Fibroblast of lung (primary cell): Measurements from ENCODE around the gene ABL1. TPM values are rescaled to one million over a fixed set of nuclear protein-coding genes. Genes with fewer than 3 reads are reported as not detected.

Experiments
- DNase-seq, 2 donors: peaks; one replicate each; pipeline versions ENCODE4 v3.0.0 to v3.0.0-alpha.2; 2010; ENCODE audit warnings: low read depth in 2 of 2
- H2AFZ ChIP-seq: 2 replicates; pipeline ENCODE4 v1.5.1; 2012; ENCODE audit warnings: low read length, control low read depth, inconsistent platforms
- H3K27ac ChIP-seq: 2 replicates; pipeline ENCODE4 v1.5.1; 2011; ENCODE audit warnings: low read length, control low read depth; ENCODE audit not compliant: insufficient read depth
- H3K27me3 ChIP-seq: 2 replicates; pipeline ENCODE4 v1.5.1; 2011; ENCODE audit warnings: mild to moderate bottlenecking, low read length; ENCODE audit not compliant: control insufficient read depth, insufficient read depth
- H3K36me3 ChIP-seq: 2 replicates; pipeline ENCODE4 v1.5.1; 2011; ENCODE audit warnings: low read length; ENCODE audit not compliant: control insufficient read depth, insufficient read depth
- H3K4me1 ChIP-seq: 2 replicates; pipeline ENCODE4 v1.5.1; 2011; ENCODE audit warnings: low read length; ENCODE audit not compliant: control insufficient read depth, insufficient read depth; ENCODE audit errors: extremely low read depth
- H3K4me2 ChIP-seq: 2 replicates; pipeline ENCODE4 v1.5.1; 2011; ENCODE audit warnings: low read length, control low read depth; ENCODE audit not compliant: insufficient read depth; ENCODE audit errors: extremely low read depth
- H3K4me3 ChIP-seq, 4 experiments: fragments of 200-600 bp in 1 of 4; sonication (generic) in 1 of 4; replicated peaks in 1 of 4; 2 replicates each; pipeline ENCODE4 v1.5.1; 2011 to 2016; ENCODE audit warnings: low read length in 4 of 4, low read depth in 3 of 4, mild to moderate bottlenecking in 3 of 4, control low read depth in 2 of 4, inconsistent platforms in 1 of 4, mixed read lengths in 1 of 4; ENCODE audit not compliant: insufficient read depth in 1 of 4; ENCODE audit errors: control extremely low read depth in 1 of 4
- H3K79me2 ChIP-seq: 2 replicates; pipeline ENCODE4 v1.5.1; 2012; ENCODE audit warnings: mild to moderate bottlenecking, low read length, inconsistent platforms; ENCODE audit not compliant: control insufficient read depth, insufficient read depth
- H3K9ac ChIP-seq: 2 replicates; pipeline ENCODE4 v1.5.1; 2011; ENCODE audit warnings: mild to moderate bottlenecking, low read length, control low read depth; ENCODE audit not compliant: insufficient read depth
- H3K9me3 ChIP-seq: 2 replicates; pipeline ENCODE4 v1.5.1; 2012; ENCODE audit warnings: low read depth, low read length; ENCODE audit not compliant: control insufficient read depth, insufficient read depth
- H4K20me1 ChIP-seq: 2 replicates; pipeline ENCODE4 v1.5.1; 2011; ENCODE audit warnings: low read length; ENCODE audit not compliant: control insufficient read depth, insufficient read depth; ENCODE audit errors: extremely low read depth
- EZH2 ChIP-seq: IDR thresholded peaks from 2 replicates; pipeline ENCODE4 v1.5.1; 2012; ENCODE audit warnings: low read length, control low read depth, mild to moderate bottlenecking; ENCODE audit errors: missing control alignments
- polyA plus RNA-seq, 2 donors: library from polyadenylated mRNA; depleted of rRNA in 1 of 2; stranded (reverse) in 1 of 2; unstranded in 1 of 2; fragments of >200 nt; gene quantifications; 2 replicates each; pipeline ENCODE4 v1.2.1, GENCODE V29; 2011 to 2012; ENCODE audit warnings: missing spikeins in 1 of 2
- total RNA-seq: library from RNA; depleted of rRNA; stranded (reverse); fragments of >200 nt; gene quantifications from 2 replicates; pipeline ENCODE4 v1.2.1, GENCODE V29; 2014
- TF ChIP-seq, protein P1 (sequence below), 2 donors: IDR thresholded peaks in 1 of 2; conservative IDR thresholded peaks in 1 of 2; 1 replicate in 1 of 2; 2 replicates in 1 of 2; pipeline ENCODE4 v1.5.1; 2011 to 2012; ENCODE audit warnings: low read length in 2 of 2, control low read depth in 1 of 2, inconsistent platforms in 1 of 2, low read depth in 1 of 2, mild to moderate bottlenecking in 1 of 2

The ABL1 gene
- total and polyA plus RNA-seq, 2 donors (not counting 1 experiment from before 2014, with no cell fraction given) = 46.6 to 65.4 TPM

DNA sequence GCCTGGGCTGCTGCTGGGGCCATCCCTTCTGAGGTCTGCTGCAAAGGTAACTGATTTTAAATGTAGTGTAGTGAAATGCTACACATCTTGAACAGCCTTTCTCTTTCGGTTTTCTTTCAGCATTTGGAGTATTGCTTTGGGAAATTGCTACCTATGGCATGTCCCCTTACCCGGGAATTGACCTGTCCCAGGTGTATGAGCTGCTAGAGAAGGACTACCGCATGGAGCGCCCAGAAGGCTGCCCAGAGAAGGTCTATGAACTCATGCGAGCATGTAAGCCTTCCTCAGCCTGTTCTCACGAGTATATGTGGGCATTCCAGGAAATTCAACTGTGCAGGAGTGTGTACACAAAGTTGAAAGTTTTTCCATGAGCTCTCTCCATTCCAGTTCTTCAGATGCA is 43.2 kb downstream of the ABL1 start:
- Histone ChIP-seq H3K4me1 (no peaks in the 10 kb centered on the region), H3K27ac (no peak overlapping the region), H4K20me1 (no peaks in the 10 kb centered on the region), H2AFZ (no peak overlapping the region), H3K27me3 (no peaks in the 10 kb centered on the region), H3K4me2 (no peak overlapping the region), H3K79me2 (no peaks in the 10 kb centered on the region), H3K9ac (no peak overlapping the region), H3K4me3 (no peak overlapping the region), H3K9me3 (no peaks in the 10 kb centered on the region), H3K36me3 (peaks cover 22% of the 10 kb centered on the region)
- TF ChIP-seq, protein P1, sequence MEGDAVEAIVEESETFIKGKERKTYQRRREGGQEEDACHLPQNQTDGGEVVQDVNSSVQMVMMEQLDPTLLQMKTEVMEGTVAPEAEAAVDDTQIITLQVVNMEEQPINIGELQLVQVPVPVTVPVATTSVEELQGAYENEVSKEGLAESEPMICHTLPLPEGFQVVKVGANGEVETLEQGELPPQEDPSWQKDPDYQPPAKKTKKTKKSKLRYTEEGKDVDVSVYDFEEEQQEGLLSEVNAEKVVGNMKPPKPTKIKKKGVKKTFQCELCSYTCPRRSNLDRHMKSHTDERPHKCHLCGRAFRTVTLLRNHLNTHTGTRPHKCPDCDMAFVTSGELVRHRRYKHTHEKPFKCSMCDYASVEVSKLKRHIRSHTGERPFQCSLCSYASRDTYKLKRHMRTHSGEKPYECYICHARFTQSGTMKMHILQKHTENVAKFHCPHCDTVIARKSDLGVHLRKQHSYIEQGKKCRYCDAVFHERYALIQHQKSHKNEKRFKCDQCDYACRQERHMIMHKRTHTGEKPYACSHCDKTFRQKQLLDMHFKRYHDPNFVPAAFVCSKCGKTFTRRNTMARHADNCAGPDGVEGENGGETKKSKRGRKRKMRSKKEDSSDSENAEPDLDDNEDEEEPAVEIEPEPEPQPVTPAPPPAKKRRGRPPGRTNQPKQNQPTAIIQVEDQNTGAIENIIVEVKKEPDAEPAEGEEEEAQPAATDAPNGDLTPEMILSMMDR (conservative IDR thresholded peaks at IDR 0.05 in 1 of 2, IDR thresholded peaks at IDR 0.05 in 1 of 2; ENCODE audit: low read depth in 1 of 2, low read length in 2 of 2) = no peak
- TF ChIP-seq EZH2 = no peak
- DNase-seq = no peak

DNA sequence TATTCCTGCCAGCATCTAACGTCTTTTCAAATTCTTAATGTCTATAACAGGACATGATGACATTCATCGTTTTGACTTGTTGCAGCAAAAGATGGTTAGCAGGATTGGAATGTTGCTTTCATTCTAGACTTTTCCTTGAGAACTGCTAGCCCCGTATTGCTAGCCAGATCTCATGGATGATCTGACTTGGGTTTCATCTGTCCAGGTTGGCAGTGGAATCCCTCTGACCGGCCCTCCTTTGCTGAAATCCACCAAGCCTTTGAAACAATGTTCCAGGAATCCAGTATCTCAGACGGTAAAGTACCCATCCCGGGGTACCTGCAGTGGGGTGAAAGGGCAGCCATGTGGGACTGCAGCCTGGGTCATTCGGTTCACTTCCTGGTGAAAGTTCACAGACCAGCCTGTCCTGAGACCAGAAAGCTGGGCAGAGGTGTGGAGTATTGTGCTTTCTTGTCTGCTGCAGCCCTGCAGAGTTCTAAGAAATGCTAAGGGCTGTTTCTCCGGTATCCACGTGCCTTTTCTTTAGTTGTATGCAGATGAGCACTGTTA is 44.9 kb downstream of the ABL1 start:
- Histone ChIP-seq H4K20me1 (no peaks in the 10 kb centered on the region), H3K4me1 (no peaks in the 10 kb centered on the region), H2AFZ (no peak overlapping the region), H3K4me2 (no peak overlapping the region), H3K36me3 (peaks cover 25% of the 10 kb centered on the region), H3K4me3 (no peak overlapping the region), H3K9me3 (no peaks in the 10 kb centered on the region), H3K27ac (no peak overlapping the region), H3K79me2 (peaks cover 1% of the 10 kb centered on the region), H3K9ac (no peak overlapping the region), H3K27me3 (no peaks in the 10 kb centered on the region)
- TF ChIP-seq, protein P1 (conservative IDR thresholded peaks at IDR 0.05 in 1 of 2, IDR thresholded peaks at IDR 0.05 in 1 of 2; ENCODE audit: low read depth in 1 of 2, low read length in 2 of 2) = no peak
- no peak for TF ChIP-seq EZH2
- DNase-seq = no peak

DNA sequence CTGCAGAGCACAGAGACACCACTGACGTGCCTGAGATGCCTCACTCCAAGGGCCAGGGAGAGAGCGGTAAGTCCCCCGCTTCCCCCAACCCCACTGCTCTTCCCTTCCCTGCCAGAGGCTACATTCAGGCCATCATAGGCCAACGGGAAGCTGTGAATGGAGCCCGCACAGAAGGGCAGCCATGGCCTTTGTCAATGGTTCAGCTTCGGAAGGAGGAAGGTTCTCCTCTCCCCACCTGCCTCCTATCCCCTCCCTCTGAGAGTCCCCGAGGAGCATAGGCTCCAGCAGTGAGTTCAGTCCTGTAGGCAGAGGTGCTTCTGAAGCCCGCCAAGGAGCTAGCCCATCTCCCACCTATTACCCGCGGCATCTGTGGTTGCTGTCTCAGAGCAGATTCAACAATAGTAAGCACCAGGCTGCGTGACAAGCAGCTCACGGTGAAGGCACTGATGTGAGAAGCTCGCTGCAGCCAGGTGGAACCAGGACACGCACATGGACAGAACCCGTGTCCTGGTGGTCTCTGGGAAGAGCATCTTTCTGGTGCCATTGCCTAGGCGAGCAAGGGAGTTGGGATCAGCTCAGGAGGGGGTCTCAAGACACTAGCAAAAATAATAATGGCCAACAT is 45.7 kb downstream of the ABL1 start:
- Histone ChIP-seq H3K9me3 (no peaks in the 10 kb centered on the region), H3K79me2 (peaks cover 8% of the 10 kb centered on the region), H3K4me3 (no peak overlapping the region), H3K27ac (no peak overlapping the region), H2AFZ (no peak overlapping the region), H3K4me2 (no peak overlapping the region), H4K20me1 (no peaks in the 10 kb centered on the region), H3K9ac (no peak overlapping the region), H3K27me3 (no peaks in the 10 kb centered on the region), H3K4me1 (no peaks in the 10 kb centered on the region), H3K36me3 (peaks cover 30% of the 10 kb centered on the region)
- no peak for DNase-seq
- no peak for TF ChIP-seq EZH2
- TF ChIP-seq, protein P1 (conservative IDR thresholded peaks at IDR 0.05 in 1 of 2, IDR thresholded peaks at IDR 0.05 in 1 of 2; ENCODE audit: low read depth in 1 of 2, low read length in 2 of 2) = no peak
